ENCODE results near the gene KDF1.

DNA sequence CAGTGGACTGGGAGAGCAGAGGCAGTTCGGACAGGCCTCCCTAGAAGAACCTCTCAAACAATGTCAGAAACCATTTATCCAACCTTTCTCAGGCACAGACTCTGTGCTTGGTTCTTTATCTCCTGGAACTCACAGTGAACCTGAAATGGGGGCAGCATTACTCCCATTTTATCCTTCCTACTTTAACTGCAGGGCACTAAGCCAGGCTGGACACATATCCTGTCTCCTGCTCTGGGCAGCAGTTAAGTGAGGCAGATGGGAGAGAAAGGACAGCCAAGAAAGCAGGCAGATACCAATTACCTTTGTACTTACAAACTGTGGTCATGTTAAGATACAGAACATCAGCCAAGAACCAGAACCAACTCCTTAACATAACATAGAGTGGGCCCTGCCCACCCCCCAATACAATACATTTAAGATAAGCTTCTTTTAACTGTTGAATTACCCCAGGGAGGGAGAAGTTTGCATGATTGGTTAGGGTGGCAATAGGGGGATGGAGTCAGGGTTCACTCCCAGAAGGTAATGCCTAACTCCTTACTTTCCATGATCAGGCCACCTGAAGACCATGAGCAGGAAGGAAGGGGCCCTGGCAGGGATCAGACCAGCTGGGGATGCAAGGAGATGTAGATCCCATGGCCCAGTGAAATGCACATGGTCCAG, 10.9 kb downstream of the KDF1 start:
- TF ChIP-seq CTCF (IDR thresholded peaks at IDR 0.05; ENCODE audit: borderline replicate concordance, extremely low read depth, low read length, poor library complexity, severe bottlenecking) (no peak), EZH2 (IDR thresholded peaks at IDR 0.05; ENCODE audit: borderline replicate concordance, low read depth, low read length, severe bottlenecking) (no peak)

All from DND-41 (cell line).